Measurements from ENCODE around the gene ADRA2C. TPM values are rescaled to one million over a fixed set of nuclear protein-coding genes. Genes with fewer than 3 reads are reported as not detected.

The ADRA2C gene
- total RNA-seq, 4 donors from 2014 or later = 2.3 to 14.9 (median 6.5) TPM

- intact Hi-C loops (cut with DNase I; ENCODE audit: low total_unique reads) = no loop called here
- no peak overlapping the region for H3K4me3 ChIP-seq (ENCODE audit: low read depth, poor library complexity, severe bottlenecking)
- no peak for DNase-seq (ENCODE audit: low spot score in 2 of 2)
- TF ChIP-seq POLR2A (IDR thresholded peaks at IDR 0.05) (no peak), CTCF (IDR thresholded peaks at IDR 0.05) (no peak)
- WGBS, 2 donors = 69 to 73% methylated on average over 18 of the region's 18 CpGs
Observed at GRCh38 chr4:3809451-3810110, 43.4 kb downstream of the ADRA2C start.

- WGBS, 2 donors = 64 to 84% methylated on average over 11 to 13 of the region's 15 CpGs
- DNase-seq (ENCODE audit: low spot score in 2 of 2) = no peak
Observed at GRCh38 chr4:3810111-3810680, 44.0 kb downstream of the ADRA2C start.

GRCh38 chr4:3810796-3811485, 44.8 kb downstream of the ADRA2C start:
- TF ChIP-seq POLR2A (IDR thresholded peaks at IDR 0.05) (no peak), CTCF (IDR thresholded peaks at IDR 0.05) (no peak)
- WGBS, 2 donors = 78 to 85% methylated on average over 14 to 18 of the region's 20 CpGs
- intact Hi-C loops (cut with DNase I; ENCODE audit: low total_unique reads) = no loop called here
- no peak for DNase-seq (ENCODE audit: low spot score in 2 of 2)
- H3K4me3 ChIP-seq (ENCODE audit: low read depth, poor library complexity, severe bottlenecking) = no peak overlapping the region

More at GRCh38 chr4:3810111-3810680, 44.0 kb downstream of the ADRA2C start:
- H3K4me3 ChIP-seq (ENCODE audit: low read depth, poor library complexity, severe bottlenecking) = no peak overlapping the region
- intact Hi-C loops (cut with DNase I; ENCODE audit: low total_unique reads) = no loop called here
- no peak for TF ChIP-seq CTCF (IDR thresholded peaks at IDR 0.05)
- TF ChIP-seq POLR2A (IDR thresholded peaks at IDR 0.05) = no peak

- 77 to 100% methylated on average over 4 to 5 of the region's 6 CpGs for WGBS, 2 donors
- intact Hi-C loops (cut with DNase I; ENCODE audit: low total_unique reads) = no loop called here
- no peak for DNase-seq (ENCODE audit: low spot score in 2 of 2)
- TF ChIP-seq CTCF (IDR thresholded peaks at IDR 0.05) (no peak), POLR2A (IDR thresholded peaks at IDR 0.05) (no peak)
- no peak overlapping the region for H3K4me3 ChIP-seq (ENCODE audit: low read depth, poor library complexity, severe bottlenecking)
Observed at GRCh38 chr4:3811621-3812020, 45.4 kb downstream of the ADRA2C start.

GRCh38 chr4:3812211-3812934, 46.2 kb downstream of the ADRA2C start:
- intact Hi-C loops (cut with DNase I; ENCODE audit: low total_unique reads) = no loop called here
- WGBS, 2 donors = 83 to 84% methylated on average over 18 to 19 of the region's 19 CpGs
- no peak for DNase-seq (ENCODE audit: low spot score in 2 of 2)
- TF ChIP-seq CTCF (IDR thresholded peaks at IDR 0.05) = no peak
- no peak for TF ChIP-seq POLR2A (IDR thresholded peaks at IDR 0.05)
- H3K4me3 ChIP-seq (ENCODE audit: low read depth, poor library complexity, severe bottlenecking) = no peak overlapping the region

All from lower leg skin (tissue), 4 donors.